Neural cell (in vitro differentiated cells): ENCODE results near the gene CHRNA9.

Experiments used
- EP300 ChIP-seq: fragments of 450-650 bp; conservative IDR thresholded peaks from 2 replicates; pipeline ENCODE4 v1.6.1; 2014; ENCODE audit warnings: antibody characterized with exemption, mild to moderate bottlenecking, moderate library complexity; ENCODE audit not compliant: poor library complexity, severe bottlenecking
- EZH2 ChIP-seq: fragments of 200-600, 300-800 bp; shearing (Covaris generic), sonication (generic); IDR thresholded peaks from 2 replicates; pipeline ENCODE4 v1.6.1; 2014; ENCODE audit warnings: antibody characterized with exemption, low read length, borderline replicate concordance, mild to moderate bottlenecking; ENCODE audit not compliant: insufficient read depth, poor library complexity, severe bottlenecking
- RAD21 ChIP-seq: fragments of 450-650 bp; conservative IDR thresholded peaks from 2 replicates; pipeline ENCODE4 v1.6.1; 2014; ENCODE audit warnings: antibody characterized with exemption, mild to moderate bottlenecking, moderate library complexity
- SMC3 ChIP-seq: fragments of 450-650 bp; conservative IDR thresholded peaks from 2 replicates; pipeline ENCODE4 v1.6.1; 2014; ENCODE audit warnings: antibody characterized with exemption, mild to moderate bottlenecking, moderate library complexity; ENCODE audit not compliant: poor library complexity
- TF ChIP-seq, protein P1 (sequence below): fragments of 450-650 bp; IDR thresholded peaks from 2 replicates; pipeline ENCODE4 v1.5.1; 2014; ENCODE audit warnings: antibody characterized with exemption, mild to moderate bottlenecking, moderate library complexity; ENCODE audit not compliant: poor library complexity, severe bottlenecking

DNA sequence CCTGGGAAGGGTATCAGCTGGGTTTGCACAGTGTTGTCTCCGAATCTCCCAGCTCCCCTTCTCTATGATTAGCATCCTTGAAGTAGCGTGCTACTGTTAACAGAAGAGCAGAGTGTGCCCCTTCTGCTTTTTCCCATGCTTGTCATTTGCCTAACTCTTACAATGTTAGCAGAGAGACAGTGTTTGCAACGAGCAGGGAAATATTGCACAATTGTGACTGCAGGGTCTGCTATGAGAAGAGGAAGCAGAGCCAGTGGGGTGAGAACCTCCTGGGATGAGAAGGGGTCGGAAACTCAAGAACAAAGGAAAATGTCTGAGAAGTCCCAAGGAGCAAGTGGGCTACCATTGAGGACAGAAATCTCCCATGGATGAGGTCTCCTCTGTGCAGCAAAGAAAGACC lies 7.8 kb upstream of the CHRNA9 start:
- TF ChIP-seq, protein P1, sequence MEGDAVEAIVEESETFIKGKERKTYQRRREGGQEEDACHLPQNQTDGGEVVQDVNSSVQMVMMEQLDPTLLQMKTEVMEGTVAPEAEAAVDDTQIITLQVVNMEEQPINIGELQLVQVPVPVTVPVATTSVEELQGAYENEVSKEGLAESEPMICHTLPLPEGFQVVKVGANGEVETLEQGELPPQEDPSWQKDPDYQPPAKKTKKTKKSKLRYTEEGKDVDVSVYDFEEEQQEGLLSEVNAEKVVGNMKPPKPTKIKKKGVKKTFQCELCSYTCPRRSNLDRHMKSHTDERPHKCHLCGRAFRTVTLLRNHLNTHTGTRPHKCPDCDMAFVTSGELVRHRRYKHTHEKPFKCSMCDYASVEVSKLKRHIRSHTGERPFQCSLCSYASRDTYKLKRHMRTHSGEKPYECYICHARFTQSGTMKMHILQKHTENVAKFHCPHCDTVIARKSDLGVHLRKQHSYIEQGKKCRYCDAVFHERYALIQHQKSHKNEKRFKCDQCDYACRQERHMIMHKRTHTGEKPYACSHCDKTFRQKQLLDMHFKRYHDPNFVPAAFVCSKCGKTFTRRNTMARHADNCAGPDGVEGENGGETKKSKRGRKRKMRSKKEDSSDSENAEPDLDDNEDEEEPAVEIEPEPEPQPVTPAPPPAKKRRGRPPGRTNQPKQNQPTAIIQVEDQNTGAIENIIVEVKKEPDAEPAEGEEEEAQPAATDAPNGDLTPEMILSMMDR: no peak
- TF ChIP-seq SMC3: no peak
- TF ChIP-seq RAD21: no peak
- no peak for TF ChIP-seq EZH2
- TF ChIP-seq EP300: no peak
